HEK293 (cell line): ENCODE data around the gene OXNAD1.

Experiments used
- CTCF ChIA-PET: fragments of 350-600 bp; formaldehyde crosslinking; extraction: SDS; loops from one replicate; lab custom pipeline; 2021; ENCODE audit warnings: antibody characterized with exemption; lab: Yijun Ruan, JAX
- POLR2A ChIA-PET: fragments of 300-600 bp; formaldehyde crosslinking; extraction: SDS; loops from one replicate; lab custom pipeline; 2020; ENCODE audit warnings: antibody characterized with exemption, inconsistent platforms; lab: Yijun Ruan, JAX
- H3K27ac ChIP-seq: fragments of 200-500 bp; sonication (Bioruptor generic); 2 replicates; pipeline ENCODE4 v1.5.1; 2014; ENCODE audit warnings: low read depth, low read length, control low read depth, inconsistent platforms; ENCODE audit errors: extremely low read depth
- H3K36me3 ChIP-seq, 2 experiments: fragments of 200-500 bp in 1 of 2; sonication (Bioruptor generic) in 1 of 2; 1 replicate in 1 of 2; 2 replicates in 1 of 2; pipeline ENCODE4 v1.5.1; 2014 to 2017; ENCODE audit warnings: inconsistent platforms in 2 of 2, low read length in 2 of 2; ENCODE audit not compliant: control insufficient read depth in 2 of 2, insufficient read depth in 1 of 2
- H3K4me1 ChIP-seq: fragments of 200-500 bp; sonication (Bioruptor generic); 2 replicates; pipeline ENCODE4 v1.5.1; 2014; ENCODE audit warnings: mild to moderate bottlenecking, low read length, inconsistent platforms; ENCODE audit not compliant: control insufficient read depth, insufficient read depth
- H3K4me3 ChIP-seq: 2 replicates; pipeline ENCODE4 v1.5.1; 2011; ENCODE audit warnings: low read depth, mild to moderate bottlenecking, control low read depth, low read length, moderate library complexity
- H3K9me3 ChIP-seq: fragments of 200-500 bp; sonication (Bioruptor generic); 2 replicates; pipeline ENCODE4 v1.5.1; 2014; ENCODE audit warnings: low read depth, low read length, inconsistent platforms; ENCODE audit not compliant: control insufficient read depth, insufficient read depth
- GFI1B ChIP-seq: fragments of 450-650 bp; formaldehyde crosslinking; IDR thresholded peaks from 2 replicates; pipeline ENCODE4 v1.5.1; 2016; ENCODE audit warnings: missing biosample characterization, missing genetic modification characterization
- KLF1 ChIP-seq: fragments of 450-650 bp; formaldehyde crosslinking; IDR thresholded peaks from 2 replicates; pipeline ENCODE4 v1.5.1; 2016; ENCODE audit warnings: missing biosample characterization, missing genetic modification characterization
- PRDM1 ChIP-seq: fragments of 450-650 bp; formaldehyde crosslinking; IDR thresholded peaks from 2 replicates; pipeline ENCODE4; 2016; ENCODE audit warnings: missing biosample characterization, missing genetic modification characterization
- SALL2 ChIP-seq: fragments of 450-650 bp; formaldehyde crosslinking; IDR thresholded peaks from 2 replicates; pipeline ENCODE4 v1.5.0; 2017; ENCODE audit warnings: missing biosample characterization, mild to moderate bottlenecking, missing genetic modification characterization, borderline replicate concordance
- SP7 ChIP-seq: fragments of 450-650 bp; formaldehyde crosslinking; IDR thresholded peaks from 2 replicates; pipeline ENCODE4 v1.5.1; 2016; ENCODE audit warnings: missing biosample characterization, missing genetic modification characterization
- ZBTB44 ChIP-seq: fragments of 450-650 bp; IDR thresholded peaks from 2 replicates; pipeline ENCODE4 v1.5.1; 2018; ENCODE audit warnings: missing biosample characterization, mild to moderate bottlenecking, missing genetic modification characterization
- ZBTB7A ChIP-seq: fragments of 450-650 bp; formaldehyde crosslinking; IDR thresholded peaks from 2 replicates; pipeline ENCODE4 v1.5.1; 2016; ENCODE audit warnings: low read depth, missing biosample characterization, missing genetic modification characterization
- ZFP3 ChIP-seq: fragments of 450-650 bp; formaldehyde crosslinking; IDR thresholded peaks from 2 replicates; pipeline ENCODE4 v1.5.1; 2016; ENCODE audit warnings: low read depth, missing biosample characterization, missing genetic modification characterization
- ZNF132 ChIP-seq: fragments of 450-650 bp; formaldehyde crosslinking; IDR thresholded peaks from 2 replicates; pipeline ENCODE4 v1.5.1; 2017; ENCODE audit warnings: missing biosample characterization, missing genetic modification characterization, borderline replicate concordance
- ZNF133 ChIP-seq: fragments of 450-650 bp; formaldehyde crosslinking; IDR thresholded peaks from 2 replicates; pipeline ENCODE4 v1.5.1; 2016; ENCODE audit warnings: missing biosample characterization, missing genetic modification characterization
- ZNF214 ChIP-seq: fragments of 450-650 bp; formaldehyde crosslinking; IDR thresholded peaks from 2 replicates; pipeline ENCODE4 v1.5.1; 2017; ENCODE audit warnings: missing biosample characterization, mild to moderate bottlenecking, missing genetic modification characterization, borderline replicate concordance
- ZNF274 ChIP-seq, 2 experiments: fragments of 200-500 bp in 1 of 2; fragments of 450-650 bp in 1 of 2; sonication (Bioruptor generic) in 1 of 2; formaldehyde crosslinking in 1 of 2; IDR thresholded peaks; 2 replicates each; pipeline versions ENCODE4 v1.5.1 to v1.6.1; 2014 to 2016; ENCODE audit warnings: borderline replicate concordance in 1 of 2, inconsistent platforms in 1 of 2, low read length in 1 of 2, missing biosample characterization in 1 of 2, missing genetic modification characterization in 1 of 2
- ZNF311 ChIP-seq: fragments of 450-650 bp; formaldehyde crosslinking; IDR thresholded peaks from 2 replicates; pipeline ENCODE4 v1.5.1; 2017; ENCODE audit warnings: missing biosample characterization, missing genetic modification characterization, borderline replicate concordance
- ZNF354C ChIP-seq: fragments of 450-650 bp; formaldehyde crosslinking; IDR thresholded peaks from 2 replicates; pipeline ENCODE4 v1.5.1; 2016; ENCODE audit warnings: missing biosample characterization, missing genetic modification characterization, low read depth, borderline replicate concordance
- ZNF391 ChIP-seq: fragments of 450-650 bp; formaldehyde crosslinking; IDR thresholded peaks from 2 replicates; pipeline ENCODE4 v1.5.1; 2016; ENCODE audit warnings: low read depth, missing biosample characterization, missing genetic modification characterization, borderline replicate concordance
- ZNF449 ChIP-seq: fragments of 450-650 bp; formaldehyde crosslinking; IDR thresholded peaks from 2 replicates; pipeline ENCODE4 v1.5.1; 2017; ENCODE audit warnings: missing biosample characterization, mild to moderate bottlenecking, missing genetic modification characterization, moderate library complexity
- ZNF513 ChIP-seq: fragments of 450-650 bp; IDR thresholded peaks from 2 replicates; pipeline ENCODE4 v1.5.1; 2018; ENCODE audit warnings: missing biosample characterization, missing genetic modification characterization
- ZNF530 ChIP-seq: fragments of 450-650 bp; formaldehyde crosslinking; IDR thresholded peaks from 2 replicates; pipeline ENCODE4 v1.5.1; 2016; ENCODE audit warnings: low read depth, missing biosample characterization, missing genetic modification characterization
- ZNF596 ChIP-seq: fragments of 450-650 bp; IDR thresholded peaks from 2 replicates; pipeline ENCODE4 v1.5.0; 2018; ENCODE audit warnings: missing biosample characterization, mild to moderate bottlenecking, missing genetic modification characterization, moderate library complexity
- ZNF660 ChIP-seq: fragments of 450-650 bp; IDR thresholded peaks from 2 replicates; pipeline ENCODE4 v1.5.1; 2018; ENCODE audit warnings: missing biosample characterization, mild to moderate bottlenecking, missing genetic modification characterization
- ZNF768 ChIP-seq: fragments of 450-650 bp; formaldehyde crosslinking; IDR thresholded peaks from 2 replicates; pipeline ENCODE4 v1.5.1; 2018; ENCODE audit warnings: missing biosample characterization, mild to moderate bottlenecking, missing genetic modification characterization
- ZSCAN30 ChIP-seq: fragments of 450-650 bp; IDR thresholded peaks from 2 replicates; pipeline ENCODE4 v1.5.1; 2018; ENCODE audit warnings: missing biosample characterization, mild to moderate bottlenecking, missing genetic modification characterization, moderate library complexity

OXNAD1 gene

GRCh38 chr3:16227566-16227965, 37.4 kb upstream of the OXNAD1 start:
- Histone ChIP-seq H3K9me3 (no peaks in the 10 kb centered on the region), H3K4me3 (no peak overlapping the region), H3K27ac (no peak overlapping the region), H3K36me3 (no peaks in the 10 kb centered on the region)
- POLR2A ChIA-PET, result interaction anchor here (0.7 kb wide), 2 partner anchors 138 to 970 kb away, joined by 3 to 4 read pairs; no protein-coding TSS in a partner anchor
- CTCF ChIA-PET, result interaction anchor here (0.7 to 1.0 kb wide), 2 partner anchors 14 to 161 kb away, joined by 3 read pairs; no protein-coding TSS in a partner anchor
- TF ChIP-seq GFI1B (tag by site-specific recombination), result no peak
- no peak for TF ChIP-seq ZNF354C
- no peak for TF ChIP-seq ZNF513 (tag by site-specific recombination)
- TF ChIP-seq ZNF274 (IDR thresholded peaks at IDR 0.05; ENCODE audit: low read length), result no peak
- no peak for TF ChIP-seq ZNF274 (tag by site-specific recombination; IDR thresholded peaks at IDR 0.05; ENCODE audit: borderline replicate concordance)
- TF ChIP-seq ZBTB7A (tag by site-specific recombination), result no peak
- TF ChIP-seq ZNF530 (tag by site-specific recombination), result no peak
- no peak for TF ChIP-seq ZBTB44 (tag by site-specific recombination)
- TF ChIP-seq KLF1 (tag by site-specific recombination), result no peak
- TF ChIP-seq ZNF214, result no peak
- TF ChIP-seq ZFP3 (tag by site-specific recombination), result no peak
- TF ChIP-seq, all 188 proteins: peak for 0
- no peaks in the 10 kb centered on the region for H3K4me1 ChIP-seq

GRCh38 chr3:16229681-16230080, 35.3 kb upstream of the OXNAD1 start:
- Histone ChIP-seq H3K36me3 (no peaks in the 10 kb centered on the region), H3K4me1 (no peaks in the 10 kb centered on the region), H3K27ac (no peak overlapping the region), H3K4me3 (no peak overlapping the region)
- POLR2A ChIA-PET, result no interaction called here
- no peak for TF ChIP-seq PRDM1 (tag by site-specific recombination)
- no peak for TF ChIP-seq ZNF768 (tag by site-specific recombination)
- no peak for TF ChIP-seq ZNF311 (tag by site-specific recombination)
- TF ChIP-seq ZSCAN30 (tag by site-specific recombination), result no peak
- TF ChIP-seq SP7 (tag by site-specific recombination), result no peak
- no peak for TF ChIP-seq ZNF133 (tag by site-specific recombination)
- no peak for TF ChIP-seq ZNF449
- no peak for TF ChIP-seq ZNF660 (tag by site-specific recombination)
- no peak for TF ChIP-seq ZNF596 (tag by site-specific recombination)
- no peak for TF ChIP-seq ZNF132 (tag by site-specific recombination)
- TF ChIP-seq SALL2 (tag by site-specific recombination), result no peak
- no peak for TF ChIP-seq ZNF354C
- TF ChIP-seq ZNF391, result no peak
- TF ChIP-seq, all 188 proteins: peak for 0
- CTCF ChIA-PET, result no interaction called here
- no peaks in the 10 kb centered on the region for H3K9me3 ChIP-seq
